DOHH2 (cell line): ENCODE data around the gene PRMT2.

Experiments
- H3F3A ChIP-seq: fragments of 200-600 bp; sonication (generic), shearing (Covaris generic); 2 replicates; pipeline ENCODE4 v1.6.0; 2016; ENCODE audit warnings: antibody characterized with exemption, mild to moderate bottlenecking; ENCODE audit not compliant: control insufficient read depth, insufficient read depth
- H3K27ac ChIP-seq: fragments of 200-600 bp; sonication (generic); 2 replicates; pipeline ENCODE4 v1.5.1; 2014; ENCODE audit warnings: low read depth, mild to moderate bottlenecking, low read length, moderate library complexity
- H3K27me3 ChIP-seq: fragments of 200-600 bp; sonication (generic); 2 replicates; pipeline ENCODE4 v1.6.1; 2014; ENCODE audit warnings: mild to moderate bottlenecking, low read length, mixed read lengths; ENCODE audit not compliant: control insufficient read depth
- H3K36me3 ChIP-seq: fragments of 200-600 bp; sonication (generic); 2 replicates; pipeline ENCODE4 v1.6.1; 2014; ENCODE audit warnings: mild to moderate bottlenecking, low read length, moderate library complexity, mixed read lengths; ENCODE audit not compliant: control insufficient read depth
- H3K4me1 ChIP-seq: fragments of 200-600 bp; sonication (generic); 2 replicates; pipeline ENCODE4 v1.6.1; 2014; ENCODE audit warnings: mild to moderate bottlenecking, low read length, mixed read lengths; ENCODE audit not compliant: control insufficient read depth
- H3K4me2 ChIP-seq: fragments of 200-600 bp; sonication (generic); 2 replicates; pipeline ENCODE4 v1.6.0; 2014; ENCODE audit warnings: mild to moderate bottlenecking, low read length, moderate library complexity
- H3K4me3 ChIP-seq: fragments of 200-600 bp; sonication (generic); 2 replicates; pipeline ENCODE4 v1.5.1; 2014; ENCODE audit warnings: mild to moderate bottlenecking, low read length, mixed read lengths
- H3K79me2 ChIP-seq: fragments of 200-600 bp; sonication (generic); 2 replicates; pipeline ENCODE4 v1.6.1; 2014; ENCODE audit warnings: mild to moderate bottlenecking, low read length, mixed read lengths; ENCODE audit not compliant: control insufficient read depth
- H3K9me2 ChIP-seq: fragments of 200-600 bp; sonication (generic); replicated peaks from 2 replicates; pipeline ENCODE4 v1.6.1; 2014; ENCODE audit warnings: mild to moderate bottlenecking, low read length, mixed read lengths; ENCODE audit not compliant: control insufficient read depth
- H3K9me3 ChIP-seq: fragments of 200-600 bp; sonication (generic); 2 replicates; pipeline ENCODE4 v1.6.1; 2014; ENCODE audit warnings: antibody characterized with exemption, low read length, mixed read lengths; ENCODE audit not compliant: control insufficient read depth, insufficient read depth
- H4K20me1 ChIP-seq: fragments of 200-600 bp; sonication (generic); 2 replicates; pipeline ENCODE4 v1.6.0; 2014; ENCODE audit warnings: low read depth, mild to moderate bottlenecking, antibody characterized with exemption, low read length, moderate library complexity; ENCODE audit not compliant: control insufficient read depth, insufficient read depth
- CTCF ChIP-seq: fragments of 200-600 bp; sonication (generic); IDR thresholded peaks from one replicate; pipeline ENCODE4 v1.5.1; 2014; ENCODE audit warnings: antibody characterized with exemption, mild to moderate bottlenecking, low read depth, low read length; ENCODE audit not compliant: poor library complexity, severe bottlenecking
- EZH2phosphoT487 ChIP-seq: fragments of 200-600 bp; sonication (generic); IDR thresholded peaks from 2 replicates; pipeline ENCODE4 v1.6.1; 2017; ENCODE audit warnings: borderline replicate concordance, mild to moderate bottlenecking, antibody characterized with exemption, low read length, moderate library complexity, mixed read lengths

PRMT2 gene

DNA sequence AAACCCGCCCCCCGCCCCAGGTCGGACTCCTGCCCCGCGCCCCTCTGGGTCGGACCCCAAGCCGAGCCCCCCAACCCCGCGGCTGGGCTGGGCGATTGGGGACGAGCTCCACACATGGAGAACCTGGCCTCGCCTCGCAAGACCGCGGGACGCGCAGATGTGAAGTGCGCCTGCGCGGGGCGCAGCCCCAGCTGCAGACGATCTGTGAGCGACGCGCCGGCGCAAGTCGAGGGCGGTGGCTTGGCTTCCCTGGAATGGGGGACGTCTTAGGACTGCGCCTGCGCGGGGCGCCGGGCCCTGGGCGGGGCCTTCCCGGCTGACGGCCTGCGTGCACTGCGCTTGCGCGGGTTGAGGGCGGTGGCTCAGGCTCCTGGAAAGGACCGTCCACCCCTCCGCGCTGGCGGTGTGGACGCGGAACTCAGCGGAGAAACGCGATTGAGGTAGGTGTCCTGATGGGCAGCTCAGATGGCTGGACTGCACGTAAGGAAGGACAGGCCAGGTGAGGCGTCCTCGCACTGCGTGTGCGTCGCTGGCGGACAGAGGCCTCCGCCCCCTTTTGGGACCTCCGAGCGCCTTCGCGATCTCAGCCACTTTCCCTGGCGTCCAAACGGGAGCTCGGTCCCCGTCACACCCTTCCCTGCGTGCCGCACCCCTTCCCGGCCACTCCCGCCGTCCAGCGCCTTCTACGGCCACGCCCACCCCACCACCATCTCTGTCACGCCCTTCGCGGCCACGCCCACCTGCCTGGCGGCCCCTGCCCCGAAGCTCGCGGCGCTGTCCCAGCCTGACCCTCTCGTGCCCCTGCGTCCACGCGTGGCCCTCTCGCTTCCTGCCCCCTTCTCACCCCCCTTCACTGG lies at the start of gene PRMT2:
PRMT2 (plus strand) TSS at position 351 of the 857 bp plus-strand sequence. CDS start 1,278 bp downstream, outside the sequence.
- Histone ChIP-seq H3K4me3 (peak within 1 kb of the TSS; percentile 94), H3K36me3 (peaks cover 5% of the 10 kb centered on the region), H3K79me2 (peaks cover 10% of the 10 kb centered on the region), H4K20me1 (no peaks in the 10 kb centered on the region), H3K27ac (peak within 1 kb of the TSS; percentile 75), H3K9me3 (no peaks in the 10 kb centered on the region), H3K27me3 (no peaks in the 10 kb centered on the region), H3K4me2 (peak within 1 kb of the TSS; percentile 97), H3K9me2 (no peaks in the 10 kb centered on the region), H3K4me1 (peaks cover 17% of the 10 kb centered on the region), H3F3A (peaks cover 11% of the 10 kb centered on the region)
- TF ChIP-seq CTCF (no peak), EZH2phosphoT487 (no peak)

- no peak for TF ChIP-seq CTCF
- TF ChIP-seq EZH2phosphoT487: no peak
- Histone ChIP-seq H3K9me2 (no peaks in the 10 kb centered on the region), H3K27ac (no peak overlapping the region), H3K4me3 (no peak overlapping the region), H3K27me3 (no peaks in the 10 kb centered on the region), H3K79me2 (no peaks in the 10 kb centered on the region), H3K4me2 (no peak overlapping the region), H3K36me3 (no peaks in the 10 kb centered on the region), H4K20me1 (no peaks in the 10 kb centered on the region), H3K9me3 (peaks cover 12% of the 10 kb centered on the region; the same call in 1 of the 2 replicates), H3F3A (no peaks in the 10 kb centered on the region), H3K4me1 (no peaks in the 10 kb centered on the region)
These were observed 41.2 kb upstream of the PRMT2 start for GRCh38 chr21:46594276-46594675.

DNA sequence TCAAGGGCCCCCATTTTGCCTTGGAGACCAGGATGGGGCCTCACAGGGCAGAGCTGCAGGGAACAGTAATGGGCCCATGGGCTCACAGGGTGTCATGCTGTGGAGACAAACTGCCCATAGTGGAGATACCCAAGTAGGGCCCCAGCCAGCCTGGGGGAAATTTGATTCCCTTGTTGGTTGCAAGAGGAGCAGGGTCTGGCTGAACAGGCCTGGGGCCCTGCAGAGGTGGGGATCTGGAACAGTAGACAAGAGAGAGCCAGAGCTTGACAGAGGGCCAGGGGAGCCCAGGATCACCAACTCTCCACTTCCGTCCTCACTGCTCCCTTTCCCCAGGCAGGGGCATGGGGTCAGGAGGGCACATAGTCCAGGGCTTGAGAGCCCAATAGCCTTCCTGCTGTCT lies 39.3 kb upstream of the PRMT2 start:
- H4K20me1 ChIP-seq: no peaks in the 10 kb centered on the region
- TF ChIP-seq EZH2phosphoT487 (no peak), CTCF (no peak)
- H3K27me3 ChIP-seq: 0 out of 2 replicates have a peak, but pooled peaks cover 3% of the 10 kb centered on the region
- no peak overlapping the region for H3K27ac ChIP-seq
- no peaks in the 10 kb centered on the region for H3K79me2 ChIP-seq
- H3K9me2 ChIP-seq: no peaks in the 10 kb centered on the region
- no peaks in the 10 kb centered on the region for H3K4me1 ChIP-seq
- H3K4me2 ChIP-seq: no peak overlapping the region
- H3F3A ChIP-seq: no peaks in the 10 kb centered on the region
- H3K9me3 ChIP-seq: peaks cover 12% of the 10 kb centered on the region; the same call in 1 of the 2 replicates
- H3K36me3 ChIP-seq: no peaks in the 10 kb centered on the region
- no peak overlapping the region for H3K4me3 ChIP-seq
